Measurements from ENCODE around the gene ITGB4.

DNA sequence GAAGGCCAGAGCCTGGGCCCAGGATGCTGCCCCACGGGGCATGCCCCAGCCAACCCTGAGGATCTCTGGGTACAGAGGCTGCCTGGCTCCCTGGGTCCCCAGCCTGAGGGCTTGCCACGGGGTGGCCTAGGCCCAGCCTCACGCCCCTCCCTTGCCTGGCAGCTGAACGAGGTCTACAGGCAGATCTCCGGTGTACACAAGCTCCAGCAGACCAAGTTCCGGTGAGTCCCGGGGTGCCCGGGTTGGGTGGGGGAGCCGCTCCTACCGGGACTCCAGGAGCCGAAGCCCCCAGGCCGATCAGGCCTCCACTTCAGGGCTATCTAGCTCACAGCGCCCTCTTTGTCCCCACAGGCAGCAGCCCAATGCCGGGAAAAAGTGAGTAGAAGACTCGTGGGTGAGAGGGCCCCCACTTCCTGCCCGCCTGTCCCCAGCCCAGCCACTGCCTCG lies 19.4 kb downstream of the ITGB4 start:
- TF ChIP-seq, protein P1, sequence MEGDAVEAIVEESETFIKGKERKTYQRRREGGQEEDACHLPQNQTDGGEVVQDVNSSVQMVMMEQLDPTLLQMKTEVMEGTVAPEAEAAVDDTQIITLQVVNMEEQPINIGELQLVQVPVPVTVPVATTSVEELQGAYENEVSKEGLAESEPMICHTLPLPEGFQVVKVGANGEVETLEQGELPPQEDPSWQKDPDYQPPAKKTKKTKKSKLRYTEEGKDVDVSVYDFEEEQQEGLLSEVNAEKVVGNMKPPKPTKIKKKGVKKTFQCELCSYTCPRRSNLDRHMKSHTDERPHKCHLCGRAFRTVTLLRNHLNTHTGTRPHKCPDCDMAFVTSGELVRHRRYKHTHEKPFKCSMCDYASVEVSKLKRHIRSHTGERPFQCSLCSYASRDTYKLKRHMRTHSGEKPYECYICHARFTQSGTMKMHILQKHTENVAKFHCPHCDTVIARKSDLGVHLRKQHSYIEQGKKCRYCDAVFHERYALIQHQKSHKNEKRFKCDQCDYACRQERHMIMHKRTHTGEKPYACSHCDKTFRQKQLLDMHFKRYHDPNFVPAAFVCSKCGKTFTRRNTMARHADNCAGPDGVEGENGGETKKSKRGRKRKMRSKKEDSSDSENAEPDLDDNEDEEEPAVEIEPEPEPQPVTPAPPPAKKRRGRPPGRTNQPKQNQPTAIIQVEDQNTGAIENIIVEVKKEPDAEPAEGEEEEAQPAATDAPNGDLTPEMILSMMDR (IDR thresholded peaks at IDR 0.05 in 4 of 5, conservative IDR thresholded peaks at IDR 0.05 in 1 of 5) = no peak
- no peak for TF ChIP-seq POLR2A (IDR thresholded peaks at IDR 0.05)

Data from gastrocnemius medialis (tissue), 4 donors.